RWPE2 (cell line): Measurements from ENCODE around the gene ANKAR.

Source experiments
- ATAC-seq: fragments of 200-7000 bp; cut with Tn5 transposase; 3 replicates; pipeline ENCODE4 v1.9.1; 2021; ENCODE audit warnings: low read depth
- DNase-seq: peaks from one replicate; pipeline ENCODE4 v3.0.0-alpha.2; 2020; ENCODE audit warnings: low spot score
- H3K27ac ChIP-seq: fragments of 450-650 bp; 2 replicates; pipeline ENCODE4 v1.5.1; 2017; ENCODE audit warnings: mild to moderate bottlenecking; ENCODE audit not compliant: poor library complexity, severe bottlenecking
- H3K27me3 ChIP-seq: fragments of 250-450 bp; sonication (Bioruptor Pico); 2 replicates; pipeline ENCODE4 v1.5.1; 2021; ENCODE audit warnings: mild to moderate bottlenecking, moderate library complexity; ENCODE audit not compliant: insufficient read depth, poor library complexity, severe bottlenecking
- H3K36me3 ChIP-seq: fragments of 250-450 bp; sonication (Bioruptor Pico); 2 replicates; pipeline ENCODE4 v1.5.1; 2020; ENCODE audit warnings: low read depth, mild to moderate bottlenecking, moderate library complexity
- H3K4me1 ChIP-seq: fragments of 250-450 bp; sonication (Bioruptor Pico); 2 replicates; pipeline ENCODE4 v1.5.1; 2021; ENCODE audit warnings: mild to moderate bottlenecking, moderate library complexity; ENCODE audit not compliant: insufficient read depth, poor library complexity, severe bottlenecking
- H3K4me3 ChIP-seq: fragments of 250-450 bp; sonication (Bioruptor Pico); 2 replicates; pipeline ENCODE4 v1.5.1; 2021; ENCODE audit warnings: mild to moderate bottlenecking, moderate library complexity; ENCODE audit not compliant: severe bottlenecking
- H3K9me3 ChIP-seq: fragments of 250-450 bp; sonication (Bioruptor Pico); 2 replicates; pipeline ENCODE4 v1.5.1; 2021; ENCODE audit warnings: mild to moderate bottlenecking, moderate library complexity; ENCODE audit not compliant: severe bottlenecking
- TF ChIP-seq, protein P1 (sequence below): fragments of 450-650 bp; IDR thresholded peaks from one replicate; pipeline ENCODE4 v1.5.1; 2017; ENCODE audit warnings: mild to moderate bottlenecking, moderate library complexity; ENCODE audit not compliant: poor library complexity, severe bottlenecking

ANKAR gene

GRCh38 chr2:189629531-189630453, 44.7 kb upstream of the ANKAR start:
- no peak overlapping the region for H3K4me3 ChIP-seq
- DNase-seq (no peak), ATAC-seq (no peak)
- no peaks in the 10 kb centered on the region for H3K9me3 ChIP-seq
- TF ChIP-seq, protein P1, sequence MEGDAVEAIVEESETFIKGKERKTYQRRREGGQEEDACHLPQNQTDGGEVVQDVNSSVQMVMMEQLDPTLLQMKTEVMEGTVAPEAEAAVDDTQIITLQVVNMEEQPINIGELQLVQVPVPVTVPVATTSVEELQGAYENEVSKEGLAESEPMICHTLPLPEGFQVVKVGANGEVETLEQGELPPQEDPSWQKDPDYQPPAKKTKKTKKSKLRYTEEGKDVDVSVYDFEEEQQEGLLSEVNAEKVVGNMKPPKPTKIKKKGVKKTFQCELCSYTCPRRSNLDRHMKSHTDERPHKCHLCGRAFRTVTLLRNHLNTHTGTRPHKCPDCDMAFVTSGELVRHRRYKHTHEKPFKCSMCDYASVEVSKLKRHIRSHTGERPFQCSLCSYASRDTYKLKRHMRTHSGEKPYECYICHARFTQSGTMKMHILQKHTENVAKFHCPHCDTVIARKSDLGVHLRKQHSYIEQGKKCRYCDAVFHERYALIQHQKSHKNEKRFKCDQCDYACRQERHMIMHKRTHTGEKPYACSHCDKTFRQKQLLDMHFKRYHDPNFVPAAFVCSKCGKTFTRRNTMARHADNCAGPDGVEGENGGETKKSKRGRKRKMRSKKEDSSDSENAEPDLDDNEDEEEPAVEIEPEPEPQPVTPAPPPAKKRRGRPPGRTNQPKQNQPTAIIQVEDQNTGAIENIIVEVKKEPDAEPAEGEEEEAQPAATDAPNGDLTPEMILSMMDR = no peak
- no peaks in the 10 kb centered on the region for H3K4me1 ChIP-seq
- H3K36me3 ChIP-seq = no peaks in the 10 kb centered on the region
- H3K27me3 ChIP-seq = no peaks in the 10 kb centered on the region
- H3K27ac ChIP-seq = no peak overlapping the region

GRCh38 chr2:189631849-189632248, 42.6 kb upstream of the ANKAR start:
- no peaks in the 10 kb centered on the region for H3K4me1 ChIP-seq
- ATAC-seq = peak; percentile 21; the same call in 1 of the 3 replicates
- no peaks in the 10 kb centered on the region for H3K36me3 ChIP-seq

GRCh38 chr2:189633392-189633811, 41.1 kb upstream of the ANKAR start:
- Histone ChIP-seq H3K9me3 (no peaks in the 10 kb centered on the region), H3K36me3 (no peaks in the 10 kb centered on the region), H3K4me3 (no peak overlapping the region), H3K27me3 (no peaks in the 10 kb centered on the region), H3K27ac (no peak overlapping the region), H3K4me1 (no peaks in the 10 kb centered on the region)
- TF ChIP-seq, protein P1 = peak; percentile 30
- DNase-seq (no peak), ATAC-seq (no peak)

More at GRCh38 chr2:189631849-189632248, 42.6 kb upstream of the ANKAR start:
- no peak for DNase-seq
- TF ChIP-seq, protein P1 = no peak
- Histone ChIP-seq H3K27ac (no peak overlapping the region), H3K9me3 (no peaks in the 10 kb centered on the region), H3K27me3 (no peaks in the 10 kb centered on the region), H3K4me3 (no peak overlapping the region)

- TF ChIP-seq, protein P1 = no peak
- no peak for ATAC-seq
- H3K27ac ChIP-seq = no peak overlapping the region
- no peaks in the 10 kb centered on the region for H3K27me3 ChIP-seq
- H3K9me3 ChIP-seq = no peaks in the 10 kb centered on the region
- H3K36me3 ChIP-seq = no peaks in the 10 kb centered on the region
- no peaks in the 10 kb centered on the region for H3K4me1 ChIP-seq
- H3K4me3 ChIP-seq = no peak overlapping the region
- DNase-seq = no peak
Observed at GRCh38 chr2:189635353-189635752, 39.1 kb upstream of the ANKAR start.
